LoVo (cell line): ENCODE data around the gene CELF4.

Experiments
- DNase-seq: peaks from one replicate; pipeline ENCODE4 v3.0.0-alpha.2; 2016; ENCODE audit warnings: low spot score

The CELF4 gene

DNA sequence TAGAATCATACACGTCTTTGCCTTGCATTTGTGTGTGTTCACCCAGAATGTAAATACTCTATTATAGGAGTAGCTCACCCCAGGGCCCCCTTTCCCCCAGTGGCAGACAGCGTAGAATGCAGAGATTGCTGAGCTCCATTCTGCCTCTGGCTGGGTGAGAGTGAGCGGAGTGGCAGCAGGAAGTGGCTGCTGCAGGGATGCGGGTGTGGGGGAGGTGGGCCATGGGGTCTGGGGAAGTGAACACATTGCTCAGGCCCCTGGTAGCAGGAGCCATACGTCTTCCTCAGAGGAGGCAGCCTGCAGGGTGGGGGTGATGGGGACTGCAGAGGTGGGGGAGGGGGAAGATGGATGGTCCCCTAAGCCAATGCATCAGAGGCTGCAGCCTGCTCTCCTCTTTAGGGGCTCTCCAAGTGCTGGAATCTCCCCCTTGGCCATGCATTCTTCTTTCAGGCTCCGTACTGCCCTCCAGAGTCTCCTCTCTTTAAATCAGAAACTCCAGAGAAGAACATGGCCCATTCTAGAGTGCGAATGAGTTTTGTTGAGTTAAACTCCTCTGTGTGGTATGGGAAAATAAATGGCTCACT lies 72.2 kb downstream of the CELF4 start:
- no peak for DNase-seq

DNA sequence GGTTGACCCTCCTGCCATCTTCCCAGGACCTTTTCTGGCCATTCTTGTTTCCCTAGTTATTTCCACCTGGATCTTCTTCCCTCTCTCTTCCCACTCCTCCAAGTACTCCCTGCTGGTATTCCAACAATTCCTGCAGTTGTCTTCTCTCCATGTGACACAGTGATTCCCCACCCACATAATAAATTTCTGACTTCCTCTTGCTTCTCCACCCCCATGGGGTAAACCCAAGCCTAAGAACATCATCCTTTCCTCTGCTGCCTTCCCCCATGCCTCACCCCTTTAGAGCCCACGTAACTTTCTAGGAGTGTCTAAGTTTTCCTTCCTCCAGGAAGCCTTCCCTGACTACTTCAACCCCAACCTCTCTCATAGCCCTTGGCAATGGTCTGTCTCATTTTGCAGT lies 72.6 kb downstream of the CELF4 start:
- DNase-seq = no peak

DNA sequence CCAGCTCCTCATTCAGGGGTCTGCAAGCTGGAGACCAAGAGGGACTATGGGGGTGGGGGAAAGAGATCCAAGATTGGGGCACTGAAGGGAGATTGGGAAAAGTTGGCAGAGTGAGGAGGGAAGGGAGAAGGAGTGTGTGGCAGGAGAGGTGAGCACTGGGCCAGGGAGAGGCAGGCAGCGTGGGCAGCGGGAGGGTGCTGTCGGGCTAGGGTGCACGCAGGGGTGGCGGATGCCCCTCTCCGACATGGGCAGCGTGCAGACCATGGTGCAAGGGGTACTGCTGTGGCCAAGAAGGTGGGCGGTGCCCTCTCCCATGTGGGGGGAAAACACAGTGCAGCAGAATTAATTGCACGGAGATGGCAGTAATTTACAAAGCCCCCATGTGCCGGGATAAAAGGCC lies 74.1 kb downstream of the CELF4 start:
- no peak for DNase-seq

DNA sequence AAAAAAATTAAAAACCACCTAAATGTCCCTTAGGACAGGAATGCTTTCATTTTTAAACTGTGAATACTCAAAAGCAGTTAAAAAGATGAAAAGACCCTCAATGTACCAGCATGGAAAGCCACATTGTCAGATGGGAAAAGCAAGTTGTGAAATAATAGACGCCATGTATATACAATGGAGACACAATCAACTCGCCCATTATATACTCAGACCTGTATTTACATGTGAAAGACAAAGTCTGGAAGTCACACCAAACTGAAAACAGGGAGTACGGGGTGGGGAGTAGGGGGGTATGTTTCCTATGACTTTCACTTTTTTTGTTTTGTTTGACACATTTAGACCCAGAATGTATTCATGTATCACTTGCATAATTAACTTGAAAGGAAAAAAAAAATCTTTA lies 75.6 kb downstream of the CELF4 start:
- DNase-seq = no peak

DNA sequence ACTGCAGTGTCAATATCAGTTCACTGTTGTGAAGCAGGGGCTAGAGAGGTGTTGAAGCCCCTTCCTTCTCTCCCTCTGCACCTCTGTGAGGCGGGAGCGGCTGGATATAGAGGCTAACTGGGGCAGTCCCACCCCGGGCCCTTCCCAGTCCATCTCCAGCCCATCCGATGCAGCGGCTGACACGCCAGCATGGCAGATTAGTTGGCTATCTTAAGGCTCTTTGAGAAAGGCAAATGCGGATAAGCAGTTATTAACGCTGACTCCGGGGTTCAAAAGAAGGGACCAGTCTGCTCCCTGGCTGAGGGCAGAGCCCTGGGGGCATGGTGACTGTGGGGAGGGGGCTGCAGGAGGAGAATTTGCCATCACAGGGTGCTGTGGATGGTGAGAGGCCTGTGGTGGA lies 76.6 kb downstream of the CELF4 start:
- DNase-seq = no peak

DNA sequence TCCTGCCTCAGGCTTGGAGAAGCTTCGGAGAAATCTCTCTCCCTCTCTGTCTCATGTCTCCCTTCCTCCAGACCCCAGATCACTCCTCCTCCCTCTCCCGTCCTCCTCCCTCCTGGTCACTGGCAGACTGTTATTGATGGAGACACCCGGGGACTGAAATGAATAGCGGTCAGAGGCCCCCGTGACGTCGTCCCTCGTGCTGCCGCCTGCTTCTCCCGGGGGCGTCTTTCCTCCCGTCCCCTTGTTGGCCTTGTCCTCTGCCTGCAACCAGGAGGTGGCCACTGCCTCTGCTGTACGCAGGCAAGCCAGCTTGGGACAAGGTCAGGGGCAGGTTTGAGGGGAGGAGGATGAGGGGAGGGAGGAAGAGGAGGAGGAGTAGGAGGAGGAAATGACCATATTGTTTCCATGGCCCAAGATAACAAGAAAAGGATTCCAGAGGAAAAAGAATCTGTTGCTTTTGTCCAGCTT lies 78.2 kb downstream of the CELF4 start:
- DNase-seq = no peak

DNA sequence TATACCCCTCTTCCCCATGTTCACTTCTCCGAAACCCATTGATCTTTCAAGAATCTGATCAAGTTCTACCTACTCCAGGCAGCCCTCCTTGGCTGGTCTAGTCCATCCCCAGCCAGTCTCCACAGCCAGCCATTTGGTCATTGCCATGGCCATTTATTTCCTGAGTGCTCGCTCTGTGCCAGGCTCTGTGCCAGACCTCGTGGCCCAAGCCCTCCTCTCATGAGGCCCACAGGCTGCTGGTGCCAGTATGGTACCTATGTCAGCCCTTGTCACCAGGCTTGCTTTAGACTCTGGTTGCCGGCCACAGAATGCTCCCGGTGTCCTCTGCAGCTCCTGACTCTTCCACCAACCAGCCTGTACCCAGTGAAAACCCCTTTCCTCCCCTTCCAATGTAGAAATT lies 78.8 kb downstream of the CELF4 start:
- no peak for DNase-seq

DNA sequence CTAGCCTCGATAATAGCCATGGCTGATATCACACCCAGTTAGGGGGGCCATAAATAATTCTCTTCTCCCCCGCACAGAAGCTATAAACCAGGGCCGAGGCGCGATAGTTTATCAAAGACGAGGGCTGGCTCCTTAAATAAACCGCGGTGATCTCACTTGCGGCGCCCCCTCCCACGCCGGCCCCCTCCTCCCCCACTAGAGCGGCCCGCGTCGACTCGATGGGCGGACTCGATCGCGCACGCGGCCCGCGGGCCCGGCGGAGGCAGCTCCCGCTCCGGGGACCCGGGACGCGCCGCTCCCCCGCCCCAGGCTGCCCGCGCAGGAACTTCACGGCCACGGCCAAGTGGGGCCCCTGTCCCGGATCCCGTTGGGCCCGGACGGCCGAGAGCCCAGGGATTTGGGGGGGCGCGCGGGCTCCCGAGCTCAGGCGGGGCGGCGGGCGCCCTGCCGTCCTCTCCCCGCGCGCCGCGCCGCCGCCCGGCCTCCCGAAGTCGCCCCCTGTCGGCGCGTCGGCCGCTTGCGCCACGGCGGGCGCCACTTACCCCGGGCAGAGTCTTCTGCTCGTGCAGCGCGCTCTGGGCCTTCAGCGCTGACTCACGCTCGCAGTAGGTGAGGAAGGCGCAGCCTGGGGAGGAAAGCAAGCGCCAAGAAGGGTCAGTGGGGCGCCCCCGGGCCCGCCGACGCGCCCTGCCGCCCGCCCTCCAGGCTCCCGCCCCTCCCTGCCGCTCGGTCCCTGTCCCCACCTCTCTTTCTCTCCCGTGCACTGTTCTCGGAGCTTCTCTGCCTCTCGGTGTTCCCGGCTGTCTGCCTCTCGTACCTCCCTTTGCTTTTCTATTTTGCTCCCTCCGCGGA lies 80.4 kb downstream of the CELF4 start:
- no peak for DNase-seq

DNA sequence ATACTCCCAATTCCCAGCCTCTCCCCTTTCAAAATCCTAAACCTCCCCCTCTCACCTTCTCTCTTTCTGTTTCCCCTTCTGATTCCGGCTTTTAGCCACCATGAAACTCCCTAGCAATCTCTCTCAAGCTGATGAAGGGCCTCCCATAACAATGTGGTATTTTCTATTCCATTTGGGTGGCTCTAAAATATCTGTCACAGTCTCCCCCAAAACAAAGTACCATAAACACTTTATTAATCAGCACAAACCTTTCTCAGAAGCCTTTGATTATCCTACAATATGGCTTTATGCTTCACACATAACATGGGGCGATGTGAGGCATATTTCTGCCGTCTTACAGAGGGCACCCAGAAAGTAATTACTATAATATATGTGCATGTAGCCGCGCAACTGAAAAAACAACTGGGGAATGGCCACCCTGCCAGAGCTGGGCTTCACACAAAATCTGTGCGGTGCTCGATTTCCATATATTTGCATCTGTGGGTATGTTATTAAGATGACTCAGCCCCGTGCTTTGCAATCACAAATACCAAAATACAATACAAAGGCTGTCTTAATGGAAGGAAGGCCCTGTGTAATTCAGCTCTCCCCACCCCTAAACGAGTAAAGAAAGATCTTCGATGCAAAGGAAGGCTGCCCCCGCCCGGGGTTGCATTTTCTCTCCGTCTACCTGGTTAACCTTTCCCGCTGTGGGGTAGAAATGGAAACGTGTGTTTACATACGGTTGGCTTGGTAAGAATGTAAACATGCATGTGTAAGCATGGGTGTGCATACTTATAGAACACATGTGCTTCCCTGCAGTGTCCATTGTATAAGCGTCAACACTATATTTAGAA lies 81.4 kb downstream of the CELF4 start:
- DNase-seq = no peak

DNA sequence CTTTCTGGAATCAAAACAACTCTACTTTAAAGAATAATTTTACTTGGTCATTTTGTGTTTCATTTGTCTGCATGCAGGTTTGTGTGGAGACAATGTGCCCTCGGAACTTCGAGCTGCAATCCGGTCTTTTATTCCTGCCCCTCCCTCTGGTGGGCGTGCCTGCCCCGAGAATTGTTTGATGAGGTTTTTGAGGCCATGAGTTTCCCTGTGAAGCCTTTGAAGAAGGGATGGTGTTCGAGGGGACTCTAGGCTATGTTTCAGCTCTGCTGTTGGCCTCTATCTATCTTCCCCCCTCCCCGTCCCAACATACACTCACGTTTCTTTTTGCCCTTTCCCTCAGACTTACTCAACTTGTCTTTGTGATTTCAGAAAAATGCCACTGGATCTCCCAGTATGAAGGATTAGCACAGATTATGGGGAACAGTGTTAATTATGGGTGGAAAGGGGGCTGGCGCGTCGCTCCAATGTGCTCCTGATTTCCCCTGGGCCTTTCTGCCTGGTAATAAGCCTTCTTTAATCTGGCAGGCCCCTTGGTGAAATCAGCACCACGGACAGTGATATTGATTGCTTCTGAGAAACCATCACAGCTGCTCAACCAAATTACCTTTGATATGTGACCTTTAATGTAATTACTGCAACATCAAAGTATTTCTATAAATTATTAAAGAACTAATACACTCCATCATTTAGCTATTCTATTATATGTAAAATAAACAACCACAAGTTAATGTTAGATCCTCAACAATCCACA lies 82.2 kb downstream of the CELF4 start:
- no peak for DNase-seq

DNA sequence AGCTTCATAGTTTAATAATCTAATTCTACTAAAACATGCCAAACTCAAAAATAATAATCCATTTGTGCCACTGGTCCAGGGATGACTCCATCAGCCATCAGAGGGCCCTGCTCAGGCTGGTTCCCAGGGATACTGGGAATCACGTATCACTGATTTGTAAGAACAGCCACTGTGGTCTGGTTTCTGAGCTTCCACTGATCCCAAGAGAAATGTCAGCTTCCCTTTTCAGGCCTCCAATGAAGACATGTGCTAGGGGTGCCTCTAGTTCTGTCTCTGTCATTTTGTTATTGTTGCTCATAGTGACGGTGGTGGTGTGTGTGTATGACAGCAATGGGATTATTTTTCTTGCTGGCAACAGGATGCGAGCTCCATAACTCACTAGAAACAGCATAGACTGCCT lies 83.2 kb downstream of the CELF4 start:
- DNase-seq = no peak

DNA sequence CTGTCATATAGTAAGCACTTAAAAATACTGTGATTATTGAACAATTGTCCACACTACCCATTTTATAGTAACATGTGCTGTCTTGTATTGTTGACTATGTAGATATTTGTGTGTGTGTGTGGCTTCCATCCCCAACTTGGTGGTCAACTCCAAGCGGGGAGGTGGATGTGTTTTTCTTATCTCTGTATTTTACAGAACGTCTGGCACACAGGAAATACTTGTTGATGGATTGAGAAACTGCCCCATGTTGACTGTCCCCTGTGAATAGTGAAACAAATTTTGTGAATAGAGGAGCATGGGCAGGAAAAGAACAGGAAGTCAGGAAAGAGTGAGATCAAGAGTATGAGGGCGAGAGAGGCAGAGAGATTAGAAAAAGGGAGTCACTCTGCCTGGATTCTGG lies 83.6 kb downstream of the CELF4 start:
- no peak for DNase-seq

DNA sequence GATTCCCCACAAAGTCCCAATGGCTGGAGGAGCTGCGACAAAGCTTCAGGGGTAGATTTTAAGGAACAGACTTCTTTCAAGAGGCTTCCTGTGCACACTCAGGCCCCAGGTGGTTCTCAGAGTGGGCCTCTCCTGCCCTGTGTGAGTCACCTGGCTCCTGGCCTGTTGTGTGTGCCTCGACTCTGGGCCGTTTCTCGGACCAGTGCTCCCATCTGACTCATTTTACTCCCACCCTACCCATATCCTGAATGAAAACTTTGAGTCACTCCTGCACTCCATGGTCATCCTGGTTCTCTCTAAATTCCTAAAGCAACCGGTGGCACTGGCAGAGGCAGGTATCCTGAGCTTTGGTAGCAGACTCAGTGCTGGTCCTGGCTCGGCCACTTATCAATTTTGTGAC lies 84.1 kb downstream of the CELF4 start:
- DNase-seq = no peak

DNA sequence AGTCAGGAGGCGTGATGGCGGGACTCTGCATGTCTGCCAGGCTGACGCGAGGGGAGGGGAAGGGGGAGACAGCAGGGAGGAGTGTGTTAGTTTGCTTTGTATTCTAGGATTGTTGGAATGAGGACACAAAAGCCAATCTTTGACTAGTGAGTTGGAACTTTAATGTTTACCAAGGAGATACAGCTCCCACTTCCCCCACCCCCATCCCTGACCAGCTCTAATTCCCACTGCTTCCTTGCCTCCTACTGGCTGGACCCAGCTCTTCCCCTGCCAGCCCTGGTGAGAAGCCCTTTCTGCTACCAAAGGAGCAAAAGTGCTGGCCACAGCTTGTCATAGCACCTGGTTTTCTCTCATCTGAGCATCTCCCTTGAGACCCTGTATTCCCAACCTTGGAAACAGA lies 84.5 kb downstream of the CELF4 start:
- no peak for DNase-seq

DNA sequence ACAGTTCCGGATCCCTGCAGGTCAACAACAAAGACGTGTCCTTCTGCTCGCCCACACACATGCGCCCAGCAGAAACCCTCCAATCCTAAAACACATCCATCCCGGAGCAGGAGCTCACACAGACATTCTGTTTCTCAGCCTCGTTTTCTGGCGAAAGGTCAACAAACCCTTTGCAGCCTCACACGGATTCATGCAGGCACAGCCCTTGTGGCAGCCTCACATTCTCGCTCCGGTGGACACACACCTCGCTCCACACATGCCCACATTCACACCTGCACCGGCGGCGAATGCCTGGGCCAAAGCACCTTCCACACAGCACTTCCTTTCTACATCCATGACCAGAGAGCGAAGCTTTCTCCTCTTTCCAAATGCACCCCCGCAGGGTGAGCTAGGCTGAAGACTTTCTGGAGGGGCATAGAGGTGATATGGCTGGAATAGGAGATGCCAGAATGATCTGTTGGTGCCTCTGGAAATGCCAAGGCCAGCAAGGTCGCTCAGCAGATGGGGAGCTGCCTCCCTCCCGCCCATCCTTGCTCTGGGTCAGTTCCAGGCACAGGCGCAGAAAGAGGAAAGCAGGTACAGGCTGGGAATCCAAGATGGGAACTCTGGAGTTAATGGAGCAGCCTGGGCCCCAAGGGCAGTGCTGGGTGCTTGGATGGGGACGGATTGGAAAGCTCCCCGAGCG lies 88.8 kb downstream of the CELF4 start:
- DNase-seq = no peak

DNA sequence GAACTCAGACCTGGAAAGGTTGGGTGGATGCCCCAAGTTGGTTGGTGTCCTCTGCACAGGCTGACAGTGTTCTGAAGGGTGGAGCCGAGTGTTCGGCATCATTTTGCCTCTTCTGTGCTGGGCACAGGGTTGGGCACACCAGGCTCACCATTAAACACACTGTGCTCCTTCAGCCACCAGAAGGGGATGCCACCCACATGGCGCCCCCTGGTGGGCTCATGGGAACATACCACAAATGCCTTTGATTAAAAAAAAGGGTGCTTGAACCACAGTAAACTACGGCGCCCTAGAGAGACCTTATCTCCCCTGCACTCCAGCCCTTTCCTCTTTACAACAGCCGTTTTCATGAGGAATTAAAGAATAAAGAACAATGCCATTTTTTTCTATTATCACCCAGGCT lies 89.4 kb downstream of the CELF4 start:
- peak; percentile 21 for DNase-seq

DNA sequence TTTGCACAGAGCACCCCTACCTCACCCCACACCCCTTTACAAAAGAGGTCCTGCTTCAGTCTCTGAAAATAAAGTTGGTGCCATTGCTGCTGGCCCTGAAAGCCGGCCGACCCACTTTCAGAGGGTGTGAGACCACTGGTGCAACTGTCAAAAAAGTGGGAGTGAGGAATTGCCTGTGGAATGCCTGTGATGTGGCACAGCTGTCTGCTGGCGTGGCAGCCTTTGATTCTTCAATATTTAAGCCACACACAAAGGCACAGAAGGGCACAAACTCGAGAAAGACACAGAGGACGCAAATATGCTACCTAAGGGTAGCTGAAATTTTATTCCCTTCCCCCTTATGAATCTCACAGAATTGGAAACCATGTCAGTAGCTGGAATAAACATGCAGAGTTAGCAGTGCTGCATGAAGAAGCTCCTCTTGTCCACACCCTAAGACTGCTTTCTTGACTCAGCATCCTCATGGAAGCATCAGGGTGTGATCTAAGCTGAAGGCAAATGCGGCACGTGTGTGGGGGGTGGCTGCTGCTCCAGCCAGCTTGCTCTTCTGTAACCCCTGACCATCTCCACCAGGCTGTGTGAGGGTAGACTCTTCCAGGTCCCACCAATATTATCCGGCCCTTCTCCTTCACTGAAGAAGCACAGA lies 92.3 kb downstream of the CELF4 start:
- DNase-seq = no peak

DNA sequence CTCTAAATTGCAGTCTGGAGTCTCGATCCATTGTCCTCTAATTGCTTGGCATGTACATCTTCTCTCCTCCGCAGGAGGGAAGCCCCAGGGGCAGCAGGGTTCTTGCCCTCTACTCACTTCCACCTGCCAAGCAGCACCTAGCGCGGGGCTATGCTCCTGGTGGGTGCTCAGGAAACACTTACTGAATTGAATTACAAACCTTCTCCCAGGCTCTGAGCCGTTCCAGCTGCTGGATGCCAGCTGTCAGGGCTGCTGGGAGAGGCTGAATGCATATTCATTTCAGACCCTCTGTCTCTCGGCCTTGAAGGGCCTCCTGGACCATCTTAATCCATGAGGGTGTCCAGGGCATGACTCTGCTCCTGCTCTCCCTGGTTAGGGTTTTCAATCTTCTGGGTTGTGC lies 94.0 kb downstream of the CELF4 start:
- no peak for DNase-seq

DNA sequence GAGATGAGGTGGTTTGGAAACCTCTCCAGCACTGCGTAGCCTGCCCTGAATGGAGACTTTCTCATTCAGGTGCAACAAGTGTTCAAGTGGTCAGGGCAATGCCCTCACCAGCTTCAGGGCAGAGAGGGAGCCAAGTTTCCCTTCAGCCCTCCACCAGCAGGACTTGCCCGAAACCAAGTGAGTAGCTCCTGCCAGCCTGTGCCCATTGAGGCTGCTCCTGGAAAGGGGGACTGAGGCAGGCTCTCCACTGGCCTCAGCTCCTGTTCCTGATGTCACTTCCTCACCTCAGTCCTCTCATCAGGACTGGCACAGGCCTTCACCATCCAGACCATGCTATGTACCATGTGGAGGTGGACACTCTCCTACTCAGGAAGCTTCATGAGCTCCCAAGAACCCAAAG lies 94.6 kb downstream of the CELF4 start:
- no peak for DNase-seq

DNA sequence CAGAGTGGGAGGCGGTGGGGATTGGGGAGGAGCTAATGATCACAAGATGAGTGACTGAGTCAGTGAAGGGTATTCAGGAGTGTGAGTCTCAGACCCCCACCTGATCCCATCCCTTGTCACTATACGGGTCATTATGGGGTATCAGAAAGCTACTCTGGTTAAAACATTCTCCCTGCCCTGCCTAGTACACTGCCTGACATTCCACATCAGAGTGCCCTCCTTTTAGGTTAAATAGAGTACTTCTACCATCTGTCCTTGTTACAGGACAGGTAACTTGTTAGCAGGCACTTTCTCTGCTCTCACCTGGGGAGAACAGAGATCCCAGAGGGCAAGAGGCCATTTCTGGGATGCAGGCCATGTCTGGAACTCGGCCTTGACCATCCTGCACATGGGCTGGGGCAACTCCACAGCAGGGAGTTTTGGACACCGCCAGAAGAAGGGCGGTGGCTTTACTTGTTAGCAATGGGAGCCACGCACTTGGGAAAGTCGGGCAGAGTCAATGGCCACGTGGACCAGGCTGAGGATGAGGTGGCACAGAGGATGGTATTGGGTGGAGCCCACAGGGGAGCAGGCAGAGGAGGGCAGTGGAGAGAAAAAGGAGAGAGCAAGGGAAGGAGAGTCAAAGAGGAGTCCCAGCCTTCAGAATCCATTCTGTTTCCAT lies 98.5 kb downstream of the CELF4 start:
- DNase-seq = no peak

DNA sequence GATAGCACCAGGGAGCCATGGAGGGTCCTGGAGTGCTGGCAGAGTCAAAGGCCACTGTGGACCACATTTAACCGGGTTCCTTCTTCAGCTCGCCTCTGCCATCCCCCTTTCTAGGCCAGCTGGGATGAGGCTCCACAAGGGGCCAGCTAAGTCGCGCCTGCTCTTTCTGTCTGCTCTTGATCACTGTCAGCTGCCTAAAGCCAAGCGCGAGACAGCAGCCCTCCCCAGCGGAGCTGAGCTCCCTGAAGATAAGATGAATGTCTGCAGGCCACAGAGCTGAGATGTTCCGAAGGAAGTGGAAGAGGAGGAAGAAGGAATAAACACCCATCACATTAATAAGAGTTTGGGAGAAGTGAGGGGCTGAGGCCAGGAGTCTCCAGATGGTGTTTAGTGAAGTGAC lies 99.6 kb downstream of the CELF4 start:
- DNase-seq = no peak
